ENCODE results near the gene MYO5A.
"Not testable (repeated sequence)": the region's sequence is repeated elsewhere in the genome, so short reads cannot be mapped to it uniquely, and the experiment has no call there.

MYO5A gene

GRCh38 chr15:52568601-52569585, 40.2 kb upstream of the MYO5A start, which contains the start of gene ARPP19:
TSS of gene ARPP19 (minus strand) at chr15:52569030. CDS start at chr15:52568892, 138 bp downstream.
- no peaks in the 10 kb centered on the region for H3K9me2 ChIP-seq (replicated peaks; ENCODE audit: insufficient read depth, low read length)
- peak within 1 kb of the TSS; percentile 89 for H3K4me2 ChIP-seq (ENCODE audit: low read depth, low read length)
- TF ChIP-seq EZH2 (optimal IDR thresholded peaks at IDR 0.05; ENCODE audit: low read depth, low read length), result no peak
- TF ChIP-seq EZH2phosphoT487 (IDR thresholded peaks at IDR 0.05; ENCODE audit: low read length), result no peak
- TF ChIP-seq CTCF (IDR thresholded peaks at IDR 0.05; ENCODE audit: low read length), result peak; percentile 25
- peaks cover 8% of the 10 kb centered on the region; the same call in 1 of the 2 replicates for H3F3A ChIP-seq (ENCODE audit: insufficient read depth, low read length)
- H2AFZ ChIP-seq (ENCODE audit: low read length), result peak within 1 kb of the TSS; percentile 79
- H3K4me1 ChIP-seq (ENCODE audit: low read length), result peaks cover 11% of the 10 kb centered on the region
- H3K27me3 ChIP-seq (replicated peaks; ENCODE audit: insufficient read depth, low read length), result no peaks in the 10 kb centered on the region
- DNase-seq, result peak; percentile 89
- no peaks in the 10 kb centered on the region for H3K9me3 ChIP-seq (replicated peaks; ENCODE audit: insufficient read depth, low read length)
- H3K4me3 ChIP-seq (ENCODE audit: low read length), result peak within 1 kb of the TSS; percentile 77
- H3K36me3 ChIP-seq (replicated peaks; ENCODE audit: insufficient read depth, low read length), result no peaks in the 10 kb centered on the region
- peak within 1 kb of the TSS; percentile 88 for H3K9ac ChIP-seq (ENCODE audit: low read length)
- H3K79me2 ChIP-seq (ENCODE audit: low read length), result peaks cover 48% of the 10 kb centered on the region
- peak within 1 kb of the TSS; percentile 75 for H3K27ac ChIP-seq (ENCODE audit: low read length)
- peaks cover 14% of the 10 kb centered on the region for H4K20me1 ChIP-seq (ENCODE audit: insufficient read depth, low read length)

GRCh38 chr15:52567871-52568600, 39.4 kb upstream of the MYO5A start:
- Histone ChIP-seq H3K9me2 (replicated peaks; ENCODE audit: insufficient read depth, low read length) (no peaks in the 10 kb centered on the region), H3K36me3 (replicated peaks; ENCODE audit: insufficient read depth, low read length) (no peaks in the 10 kb centered on the region), H3K9ac (ENCODE audit: low read length) (peak overlapping the region; percentile 88), H3K4me1 (ENCODE audit: low read length) (peaks cover 11% of the 10 kb centered on the region), H3F3A (ENCODE audit: insufficient read depth, low read length) (peaks cover 8% of the 10 kb centered on the region; the same call in 1 of the 2 replicates), H3K9me3 (replicated peaks; ENCODE audit: insufficient read depth, low read length) (no peaks in the 10 kb centered on the region), H4K20me1 (ENCODE audit: insufficient read depth, low read length) (peaks cover 21% of the 10 kb centered on the region), H3K79me2 (ENCODE audit: low read length) (peaks cover 56% of the 10 kb centered on the region), H3K27me3 (replicated peaks; ENCODE audit: insufficient read depth, low read length) (no peaks in the 10 kb centered on the region), H3K27ac (ENCODE audit: low read length) (peak overlapping the region; percentile 75), H3K4me2 (ENCODE audit: low read depth, low read length) (peak overlapping the region; percentile 89), H2AFZ (ENCODE audit: low read length) (peak overlapping the region; percentile 79), H3K4me3 (ENCODE audit: low read length) (peak overlapping the region; percentile 77)
- TF ChIP-seq EZH2phosphoT487 (IDR thresholded peaks at IDR 0.05; ENCODE audit: low read length) (no peak), EZH2 (optimal IDR thresholded peaks at IDR 0.05; ENCODE audit: low read depth, low read length) (no peak), CTCF (IDR thresholded peaks at IDR 0.05; ENCODE audit: low read length) (no peak)
- peak; percentile 46 for DNase-seq

GRCh38 chr15:52566889-52567288, 38.2 kb upstream of the MYO5A start:
- H3K4me3 ChIP-seq (ENCODE audit: low read length), result peak overlapping the region; percentile 77
- H3K9ac ChIP-seq (ENCODE audit: low read length), result peak overlapping the region; percentile 88
- no peaks in the 10 kb centered on the region for H3K9me2 ChIP-seq (replicated peaks; ENCODE audit: insufficient read depth, low read length)
- no peaks in the 10 kb centered on the region for H3K27me3 ChIP-seq (replicated peaks; ENCODE audit: insufficient read depth, low read length)
- no peaks in the 10 kb centered on the region for H3K36me3 ChIP-seq (replicated peaks; ENCODE audit: insufficient read depth, low read length)
- H3K79me2 ChIP-seq (ENCODE audit: low read length), result peaks cover 68% of the 10 kb centered on the region
- DNase-seq, result peak; percentile 38
- no peak overlapping the region for H2AFZ ChIP-seq (ENCODE audit: low read length)
- H3K27ac ChIP-seq (ENCODE audit: low read length), result 0 out of 2 replicates have a peak overlapping the region, but pooled peaks have one; percentile 8
- H3K4me2 ChIP-seq (ENCODE audit: low read depth, low read length), result peak overlapping the region; percentile 89
- no peaks in the 10 kb centered on the region for H3K9me3 ChIP-seq (replicated peaks; ENCODE audit: insufficient read depth, low read length)
- peaks cover 30% of the 10 kb centered on the region for H4K20me1 ChIP-seq (ENCODE audit: insufficient read depth, low read length)
- H3F3A ChIP-seq (ENCODE audit: insufficient read depth, low read length), result peaks cover 8% of the 10 kb centered on the region; the same call in 1 of the 2 replicates
- TF ChIP-seq EZH2 (optimal IDR thresholded peaks at IDR 0.05; ENCODE audit: low read depth, low read length) (no peak), EZH2phosphoT487 (IDR thresholded peaks at IDR 0.05; ENCODE audit: low read length) (no peak), CTCF (IDR thresholded peaks at IDR 0.05; ENCODE audit: low read length) (no peak)
- H3K4me1 ChIP-seq (ENCODE audit: low read length), result peaks cover 11% of the 10 kb centered on the region

GRCh38 chr15:52565417-52566358, 37.0 kb upstream of the MYO5A start:
- not testable (repeated sequence) for H2AFZ ChIP-seq (ENCODE audit: low read length); H3K36me3 ChIP-seq (replicated peaks; ENCODE audit: insufficient read depth, low read length); H3K27me3 ChIP-seq (replicated peaks; ENCODE audit: insufficient read depth, low read length); DNase-seq; H3F3A ChIP-seq (ENCODE audit: insufficient read depth, low read length); H3K9me2 ChIP-seq (replicated peaks; ENCODE audit: insufficient read depth, low read length); H3K9ac ChIP-seq (ENCODE audit: low read length); H3K27ac ChIP-seq (ENCODE audit: low read length); H3K4me2 ChIP-seq (ENCODE audit: low read depth, low read length); H3K4me3 ChIP-seq (ENCODE audit: low read length); H3K9me3 ChIP-seq (replicated peaks; ENCODE audit: insufficient read depth, low read length)
- peaks cover 40% of the 10 kb centered on the region for H4K20me1 ChIP-seq (ENCODE audit: insufficient read depth, low read length)
- peaks cover 80% of the 10 kb centered on the region for H3K79me2 ChIP-seq (ENCODE audit: low read length)
- peaks cover 11% of the 10 kb centered on the region for H3K4me1 ChIP-seq (ENCODE audit: low read length)

Data from MM.1S (cell line).